HG03565 (cell line): ENCODE data around the gene WDR18.
"Not testable (repeated sequence)": the region's sequence is repeated elsewhere in the genome, so short reads cannot be mapped to it uniquely, and the experiment has no call there.

Experiments
- ATAC-seq: cut with Tn5 transposase; IDR thresholded peaks from one replicate; pipeline ENCODE4 v1.9.1; 2021; ENCODE audit warnings: mild to moderate bottlenecking, moderate library complexity; ENCODE audit not compliant: unreplicated experiment

Gene WDR18

GRCh38 chr19:948842-949496, 35.2 kb upstream of the WDR18 start:
- ATAC-seq = no peak

DNA sequence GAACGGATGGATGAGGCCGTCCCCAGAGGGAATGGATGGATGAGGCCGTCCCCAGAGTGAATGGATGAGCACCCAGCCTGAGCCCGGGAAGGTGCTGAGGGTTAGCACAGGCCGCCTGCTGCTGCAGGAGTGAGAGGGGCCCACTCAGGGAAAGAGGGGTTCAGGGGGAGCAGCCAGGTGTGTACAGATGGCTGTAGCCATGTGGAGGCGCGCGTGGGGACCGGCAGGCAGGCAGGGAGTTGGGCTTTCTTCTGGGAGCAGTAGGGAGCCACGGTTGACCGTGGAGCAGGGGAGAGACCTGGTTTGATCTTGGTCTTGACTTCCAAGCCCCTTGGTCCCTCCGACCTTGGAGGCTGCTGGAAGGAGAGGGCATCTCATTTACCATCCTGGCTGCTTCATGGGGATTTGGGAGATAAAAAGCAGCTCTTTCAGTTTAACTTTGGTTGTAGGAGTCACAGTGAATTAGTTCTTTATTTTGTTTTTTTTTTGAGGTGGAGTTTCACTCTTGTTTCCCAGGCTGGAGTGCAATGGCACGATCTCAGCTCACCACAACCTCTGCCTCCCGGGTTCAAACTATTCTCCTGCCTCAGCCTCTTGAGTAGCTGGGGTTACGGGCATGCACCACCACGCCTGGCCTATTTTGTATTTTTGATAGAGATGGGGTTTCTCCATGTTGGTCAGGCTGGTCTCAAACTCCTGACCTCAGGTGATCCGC, 33.6 kb upstream of the WDR18 start:
- no peak for ATAC-seq

DNA sequence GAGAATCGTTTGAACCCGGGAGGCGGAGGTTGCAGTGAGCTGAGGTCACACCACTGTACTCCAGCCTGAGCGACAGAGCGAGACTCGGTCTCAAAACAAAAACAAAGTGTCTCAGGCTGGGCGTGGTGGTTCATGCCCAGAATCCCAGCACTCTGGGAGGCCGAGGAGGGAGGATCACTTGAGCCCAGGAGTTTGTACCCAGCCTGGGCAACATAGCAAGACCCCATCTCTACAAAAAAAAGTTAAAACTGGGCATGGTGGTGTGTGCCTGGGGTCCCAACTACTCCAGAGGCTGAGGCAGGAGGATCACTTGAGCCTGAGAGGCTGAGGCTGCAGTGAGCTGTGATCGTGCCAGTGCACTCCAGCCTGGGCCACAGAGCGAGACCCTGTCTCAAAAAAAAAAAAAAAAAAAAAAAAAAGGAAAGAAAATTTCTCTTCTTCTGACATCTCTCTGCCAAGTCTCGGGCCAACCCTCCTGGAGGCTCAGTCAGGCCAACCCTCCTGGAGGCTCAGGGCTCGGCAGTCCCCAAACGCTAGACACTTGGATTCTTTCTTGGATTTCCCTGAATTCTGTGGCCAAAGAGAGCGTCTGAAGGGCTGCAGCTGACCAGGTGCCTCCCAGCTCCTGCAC, 32.0 kb upstream of the WDR18 start:
- ATAC-seq = no peak

- ATAC-seq = no peak
These were observed 31.3 kb upstream of the WDR18 start for GRCh38 chr19:952680-953444.

GRCh38 chr19:953445-954271, 30.5 kb upstream of the WDR18 start:
- no peak for ATAC-seq

GRCh38 chr19:954272-954671, 29.9 kb upstream of the WDR18 start:
- ATAC-seq = no peak

DNA sequence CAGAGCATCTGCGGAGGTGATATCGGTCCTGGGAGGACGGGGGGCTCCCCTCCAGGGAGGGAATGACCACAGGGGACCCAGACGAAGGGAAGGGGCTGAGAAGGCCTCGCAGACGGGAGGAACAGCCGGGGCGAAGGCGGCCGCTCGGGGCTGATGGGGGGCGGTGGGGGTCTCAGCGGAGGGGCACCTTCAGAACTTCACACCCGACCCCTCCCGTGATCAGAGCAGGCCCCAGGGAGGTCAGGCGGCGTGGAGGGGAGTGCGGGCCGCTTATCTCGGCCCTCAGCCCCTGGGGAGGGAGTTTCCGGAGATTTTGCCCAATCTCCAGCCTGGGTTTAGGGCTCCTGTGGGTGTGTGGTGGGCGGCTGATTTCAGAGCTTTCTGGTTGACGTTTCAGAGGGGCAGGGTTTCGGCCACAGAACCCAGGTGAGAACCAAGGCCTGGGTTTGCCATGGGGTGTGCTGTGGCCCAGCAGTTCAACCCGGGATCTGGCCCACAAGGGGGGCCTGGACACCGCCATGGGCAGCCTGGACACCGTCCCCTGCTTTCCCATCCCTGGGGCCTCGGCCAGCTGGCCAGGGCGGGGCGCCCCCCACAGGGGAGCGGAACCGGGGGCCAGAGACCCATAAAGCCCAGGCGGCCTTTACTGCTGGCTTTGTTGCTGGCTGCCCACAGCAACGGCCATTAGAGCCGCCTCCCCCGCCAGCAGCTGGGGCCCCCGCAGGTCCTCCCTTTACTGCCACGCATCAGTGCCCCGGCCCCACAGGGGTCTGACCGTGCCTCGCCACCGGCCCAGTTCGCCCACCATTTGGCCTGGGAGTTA, 29.3 kb upstream of the WDR18 start:
- no peak for ATAC-seq

DNA sequence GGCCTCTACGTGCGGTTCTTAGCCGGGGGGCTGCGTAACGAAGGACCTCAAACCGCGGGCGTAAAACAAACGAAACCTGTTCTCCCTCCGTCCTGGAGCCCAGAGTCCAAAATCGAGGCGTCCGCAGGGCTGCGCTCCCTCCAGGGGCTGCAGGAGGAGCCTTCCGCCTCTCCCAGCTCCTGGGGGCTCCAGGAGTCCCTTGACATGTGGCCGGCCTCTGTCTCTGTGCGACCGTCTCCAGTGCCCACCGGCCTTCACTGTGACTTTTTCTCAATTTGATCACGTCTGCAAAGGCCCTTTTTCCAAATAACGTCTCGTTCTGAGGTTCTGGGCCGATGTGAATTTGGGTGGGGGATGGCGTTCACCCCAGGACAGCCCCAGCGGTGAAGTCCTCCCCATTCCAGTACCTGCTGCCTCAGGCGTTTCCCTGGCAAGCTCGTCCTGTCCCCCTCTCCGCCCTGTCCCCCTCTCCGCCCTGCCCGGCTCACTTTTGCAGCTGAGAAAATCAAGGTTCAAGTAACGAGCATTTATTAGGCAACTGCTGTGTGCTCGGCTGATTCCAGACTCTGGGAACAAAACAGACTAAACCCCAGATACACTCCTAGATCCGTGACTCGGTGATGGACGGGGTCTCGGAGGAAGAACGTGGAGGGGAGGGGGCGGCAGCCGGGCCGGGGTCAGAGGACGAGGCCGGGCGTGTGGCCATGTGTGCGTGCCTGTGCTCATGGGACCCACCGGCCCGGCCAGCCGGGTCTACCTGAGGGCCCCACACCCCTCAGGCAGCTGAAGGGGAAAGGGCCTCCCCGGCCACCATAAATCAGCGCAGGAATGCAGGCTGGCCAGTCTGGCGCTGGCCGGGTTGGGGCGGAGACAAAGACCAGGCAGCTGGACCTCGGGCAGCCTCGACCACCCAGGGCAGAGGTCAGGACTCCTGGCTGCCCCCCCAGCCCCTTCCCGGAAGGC, 28.1 kb upstream of the WDR18 start:
- ATAC-seq = no peak

GRCh38 chr19:956766-957440, 27.2 kb upstream of the WDR18 start:
- no peak for ATAC-seq

DNA sequence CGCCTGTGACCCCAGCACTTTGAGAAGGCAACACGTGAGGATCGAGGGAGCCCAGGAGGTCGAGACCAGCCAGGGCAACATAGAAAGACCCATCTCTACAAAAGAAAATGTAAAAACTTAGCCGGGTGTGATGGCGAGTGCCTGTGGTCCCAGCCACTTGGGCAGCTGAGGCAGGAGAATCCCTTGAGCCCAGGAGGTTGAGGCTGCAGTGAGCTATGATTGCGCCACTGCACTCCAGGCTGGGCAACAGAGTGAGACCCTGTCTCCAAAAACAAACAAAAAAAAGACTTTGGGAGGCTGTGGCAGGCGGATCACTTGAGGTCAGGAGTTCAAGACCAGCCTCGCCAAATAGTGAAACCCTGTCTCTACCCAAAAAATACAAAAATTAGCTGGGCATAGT, 26.6 kb upstream of the WDR18 start:
- not testable (repeated sequence) for ATAC-seq

GRCh38 chr19:958967-959855, 24.9 kb upstream of the WDR18 start:
- ATAC-seq = no peak

GRCh38 chr19:960020-960419, 24.1 kb upstream of the WDR18 start:
- ATAC-seq = no peak

- no peak for ATAC-seq
These were observed 23.6 kb upstream of the WDR18 start for GRCh38 chr19:960601-960938.

GRCh38 chr19:961866-962620, 22.1 kb upstream of the WDR18 start:
- ATAC-seq = no peak

GRCh38 chr19:962683-963400, 21.3 kb upstream of the WDR18 start:
- ATAC-seq = no peak

GRCh38 chr19:963486-963951, 20.6 kb upstream of the WDR18 start:
- no peak for ATAC-seq
